HG03045 (cell line): ENCODE measurements around the gene PPIL6.

Source experiments
- ATAC-seq: cut with Tn5 transposase; IDR thresholded peaks from one replicate; pipeline ENCODE4 v1.9.1; 2021; ENCODE audit warnings: mild to moderate bottlenecking, moderate library complexity; ENCODE audit not compliant: unreplicated experiment

Gene PPIL6

GRCh38 chr6:109449795-109450673 is 9.6 kb upstream of the PPIL6 start:
- ATAC-seq = no peak

- no peak for ATAC-seq
Measured at GRCh38 chr6:109449064-109449794, 8.8 kb upstream of the PPIL6 start.

- ATAC-seq = no peak
Measured at GRCh38 chr6:109448615-109449014, 8.2 kb upstream of the PPIL6 start.

GRCh38 chr6:109447878-109448555 is 7.6 kb upstream of the PPIL6 start:
- ATAC-seq = no peak

GRCh38 chr6:109447087-109447486 is 6.7 kb upstream of the PPIL6 start:
- no peak for ATAC-seq

GRCh38 chr6:109446541-109446940 is 6.1 kb upstream of the PPIL6 start:
- ATAC-seq = no peak

GRCh38 chr6:109446072-109446471 is 5.6 kb upstream of the PPIL6 start:
- no peak for ATAC-seq

- ATAC-seq = no peak
Measured at GRCh38 chr6:109445382-109445781, 5.0 kb upstream of the PPIL6 start.

- no peak for ATAC-seq
Measured at GRCh38 chr6:109443425-109443950, 3.1 kb upstream of the PPIL6 start.

GRCh38 chr6:109442393-109442924 is 2.0 kb upstream of the PPIL6 start:
- ATAC-seq = no peak

- ATAC-seq = peak; percentile 26
Measured at GRCh38 chr6:109441069-109441816, 815 bp upstream of the PPIL6 start.

- ATAC-seq = no peak
Measured at GRCh38 chr6:109436041-109436440, 4.4 kb downstream of the PPIL6 start.

- ATAC-seq = no peak
Measured at GRCh38 chr6:109434456-109434855, 6.0 kb downstream of the PPIL6 start.

- ATAC-seq = no peak
Measured at GRCh38 chr6:109429496-109429895, 10.9 kb downstream of the PPIL6 start.

- no peak for ATAC-seq
Measured at GRCh38 chr6:109428889-109429477, 11.4 kb downstream of the PPIL6 start.

GRCh38 chr6:109424946-109425345 is 15.5 kb downstream of the PPIL6 start:
- ATAC-seq = no peak

- ATAC-seq = no peak
Measured at GRCh38 chr6:109421184-109421583, 19.2 kb downstream of the PPIL6 start.

GRCh38 chr6:109420751-109421150 is 19.7 kb downstream of the PPIL6 start:
- no peak for ATAC-seq

GRCh38 chr6:109417646-109418045 is 22.8 kb downstream of the PPIL6 start:
- no peak for ATAC-seq

GRCh38 chr6:109411034-109411433 is 29.4 kb downstream of the PPIL6 start:
- no peak for ATAC-seq
